HCT116 (cell line): Measurements from ENCODE around the gene CC2D1A. TPM values are rescaled to one million over a fixed set of nuclear protein-coding genes. Genes with fewer than 3 reads are reported as not detected.

Experiments
- ATAC-seq: fragments of 200-7000 bp; cut with Tn5 transposase; 2 replicates; pipeline ENCODE4 v1.9.1; 2020; ENCODE audit warnings: mild to moderate bottlenecking, moderate library complexity
- BruUV-seq: library from RNA; stranded (reverse); fragments of 400-500 nt; replicated peaks from 2 replicates; lab custom pipeline; 2021; lab: Mats Ljungman, UMichigan
- CTCF ChIA-PET: fragments of 300-600 bp; sonication (Branson Sonifier 250); formaldehyde crosslinking; loops from one replicate; lab custom pipeline; 2021; ENCODE audit warnings: antibody characterized with exemption; lab: Charles Lee
- POLR2A ChIA-PET: fragments of 300-600, 350-600 bp; sonication (Branson Sonifier 250); formaldehyde crosslinking; loops from one replicate; lab custom pipeline; 2021; ENCODE audit warnings: antibody characterized with exemption; lab: Charles Lee
- RAD21 ChIA-PET, 2 experiments: fragments of 300-600 bp; sonication (Branson Sonifier 250); formaldehyde crosslinking; loops; one replicate each; lab custom pipeline; 2023; ENCODE audit warnings: low total read pairs in 2 of 2; ENCODE audit not compliant: uncharacterized antibody in 2 of 2, unreplicated experiment in 2 of 2, low non-redundant PET in 1 of 2; lab: Charles Lee
- DNase-seq: peaks from one replicate; pipeline ENCODE4 v3.0.0-alpha.2; 2010; ENCODE audit warnings: low read depth, low spot score
- H2AFZ ChIP-seq: fragments of 200-600 bp; shearing (Covaris generic), sonication (generic); 2 replicates; pipeline ENCODE4 v1.6.1; 2017; ENCODE audit warnings: low read depth, mixed run types, mixed read lengths, antibody characterized with exemption, low read length; ENCODE audit not compliant: poor library complexity, severe bottlenecking
- H3K27ac ChIP-seq: 2 replicates; pipeline ENCODE4 v1.5.1; 2012; ENCODE audit warnings: low read depth, low read length
- H3K27me3 ChIP-seq: fragments of 200-600 bp; sonication (generic); 2 replicates; pipeline ENCODE4 v1.6.1; 2016; ENCODE audit warnings: mixed run types, low read length, mixed read lengths; ENCODE audit not compliant: insufficient read depth
- H3K36me3 ChIP-seq, 2 experiments: fragments of 200-500 bp in 1 of 2; fragments of 200-600 bp in 1 of 2; sonication (Bioruptor generic) in 1 of 2; sonication (generic) in 1 of 2; 2 replicates each; pipeline versions ENCODE4 v1.5.1 to v1.6.1; 2014 to 2016; ENCODE audit warnings: low read length in 2 of 2, inconsistent platforms in 1 of 2, mixed read lengths in 1 of 2, mixed run types in 1 of 2; ENCODE audit not compliant: insufficient read depth in 2 of 2, control insufficient read depth in 1 of 2
- H3K4me1 ChIP-seq, 2 experiments: fragments of 200-600 bp in 1 of 2; sonication (generic) in 1 of 2; 2 replicates each; pipeline versions ENCODE4 v1.5.1 to v1.6.1; 2012 to 2017; ENCODE audit warnings: low read length in 2 of 2, inconsistent platforms in 1 of 2, mild to moderate bottlenecking in 1 of 2, mixed read lengths in 1 of 2, mixed run types in 1 of 2, moderate library complexity in 1 of 2; ENCODE audit not compliant: insufficient read depth in 2 of 2, control insufficient read depth in 1 of 2
- H3K4me2 ChIP-seq: fragments of 200-600 bp; sonication (generic); 2 replicates; pipeline ENCODE4 v1.6.1; 2017; ENCODE audit warnings: mixed run types, low read length, mixed read lengths
- H3K4me3 ChIP-seq, 2 experiments: fragments of 200-600 bp in 1 of 2; sonication (generic) in 1 of 2; replicated peaks in 1 of 2; 2 replicates each; pipeline ENCODE4 v1.5.1; 2011 to 2016; ENCODE audit warnings: low read length in 2 of 2, control low read depth in 1 of 2, low read depth in 1 of 2, mild to moderate bottlenecking in 1 of 2, mixed read lengths in 1 of 2, mixed run types in 1 of 2
- H3K79me2 ChIP-seq: fragments of 200-600 bp; sonication (generic); 2 replicates; pipeline ENCODE4 v1.6.1; 2017; ENCODE audit warnings: mild to moderate bottlenecking, mixed run types, low read length, moderate library complexity, mixed read lengths; ENCODE audit not compliant: insufficient read depth
- H3K9ac ChIP-seq: fragments of 200-600 bp; sonication (generic); 2 replicates; pipeline ENCODE4 v1.6.1; 2016; ENCODE audit warnings: low read length, mixed read lengths
- H3K9me2 ChIP-seq: fragments of 200-600 bp; sonication (generic), shearing (Covaris generic); 2 replicates; pipeline ENCODE4 v1.6.1; 2017; ENCODE audit warnings: mixed run types, mild to moderate bottlenecking, moderate library complexity; ENCODE audit not compliant: insufficient read depth
- H3K9me3 ChIP-seq, 2 experiments: fragments of 200-500 bp in 1 of 2; fragments of 200-600 bp in 1 of 2; sonication (Bioruptor generic) in 1 of 2; sonication (generic) in 1 of 2; 2 replicates each; pipeline ENCODE4 v1.6.1; 2014 to 2017; ENCODE audit warnings: low read length in 2 of 2, mixed read lengths in 2 of 2, inconsistent platforms in 1 of 2, low read depth in 1 of 2, mild to moderate bottlenecking in 1 of 2, mixed run types in 1 of 2, moderate library complexity in 1 of 2; ENCODE audit not compliant: control insufficient read depth in 1 of 2, insufficient read depth in 1 of 2
- H4K20me1 ChIP-seq: fragments of 200-600 bp; sonication (generic), shearing (Covaris generic); 2 replicates; pipeline ENCODE4 v1.6.1; 2017; ENCODE audit warnings: mixed run types, mild to moderate bottlenecking, moderate library complexity; ENCODE audit not compliant: insufficient read depth
- ATF3 ChIP-seq: IDR thresholded peaks from 2 replicates; pipeline ENCODE4 v1.6.1; 2012
- CBX3 ChIP-seq: IDR thresholded peaks from 2 replicates; pipeline ENCODE4 v1.6.1; 2012; ENCODE audit warnings: low read depth
- CEBPB ChIP-seq: IDR thresholded peaks from 2 replicates; pipeline ENCODE4 v1.6.1; 2012; ENCODE audit warnings: low read depth
- ELF1 ChIP-seq: IDR thresholded peaks from 2 replicates; pipeline ENCODE4 v1.6.1; 2012; ENCODE audit warnings: low read depth, borderline replicate concordance
- ZFX ChIP-seq: fragments of 450-650 bp; IDR thresholded peaks from 2 replicates; pipeline ENCODE4 v1.6.1; 2017
- intact Hi-C: fragments of 100-400 bp; cut with micrococcal nuclease; formaldehyde crosslinking; loops from 2 replicates; pipeline ENCODE4 v1.10.0; 2022
- total RNA-seq: library from RNA; stranded (reverse); gene quantifications from one replicate; pipeline ENCODE4 v1.2.1, GENCODE V29; 2021; ENCODE audit not compliant: unreplicated experiment

Gene CC2D1A
- total RNA-seq, 1 experiment from 2014 or later = 51.5 TPM

- no peaks in the 10 kb centered on the region for H3K27me3 ChIP-seq
- ATAC-seq = peak; percentile 74
- intact Hi-C loops = loop anchor here (1.0 kb wide), 1 partner anchor 167 kb away; no protein-coding TSS in a partner anchor
- no peak for DNase-seq
- BruUV-seq = no TSS peak
- H3K4me1 ChIP-seq = peaks cover 9 to 16% of the 10 kb centered on the region in 2 experiments; a peak in 3 of 4 replicates
- H3K9me2 ChIP-seq = no peaks in the 10 kb centered on the region
- H3K9ac ChIP-seq = peak overlapping the region; percentile 77
- peak overlapping the region; percentile 93 for H3K4me2 ChIP-seq
- CTCF ChIA-PET = no interaction called here
- POLR2A ChIA-PET = interaction anchor here (1.0 kb wide), 1 partner anchor 10 kb away, joined by 3 read pairs; no protein-coding TSS in a partner anchor
- peaks cover 5% of the 10 kb centered on the region for H3K79me2 ChIP-seq
- no peaks in the 10 kb centered on the region for H3K9me3 ChIP-seq
- TF ChIP-seq CEBPB = no peak
- TF ChIP-seq ELF1 = no peak
- peak; percentile 51; the same call in 1 of the 2 replicates for TF ChIP-seq ZFX
- H3K27ac ChIP-seq = peak overlapping the region; percentile 87; the same call in 1 of the 2 replicates
- no peak overlapping the region for H2AFZ ChIP-seq
- H4K20me1 ChIP-seq = no peaks in the 10 kb centered on the region
- RAD21 ChIA-PET = interaction anchor here in 1 of 2 experiments (1.2 kb wide), 1 partner anchor 11 kb away, joined by 3 read pairs; no protein-coding TSS in a partner anchor
- H3K36me3 ChIP-seq = 0 out of 4 replicates have a peak, but pooled peaks cover 0 to 3% of the 10 kb centered on the region in 2 experiments
- peak overlapping the region; percentile 69 to 80 for H3K4me3 ChIP-seq
Observed at GRCh38 chr19:13906521-13906904, 512 bp downstream of the CC2D1A start.

- TF ChIP-seq CBX3 (no peak), ELF1 (no peak), ATF3 (no peak)
- BruUV-seq = TSS peak; percentile 74
- Histone ChIP-seq H3K4me1 (peaks cover 9 to 16% of the 10 kb centered on the region in 2 experiments; a peak in 3 of 4 replicates), H3K9me2 (no peaks in the 10 kb centered on the region), H3K27ac (peak overlapping the region; percentile 87; the same call in 1 of the 2 replicates), H3K36me3 (0 out of 4 replicates have a peak, but pooled peaks cover 0 to 3% of the 10 kb centered on the region in 2 experiments), H2AFZ (no peak overlapping the region), H3K9me3 (no peaks in the 10 kb centered on the region), H3K27me3 (no peaks in the 10 kb centered on the region), H3K79me2 (peaks cover 5% of the 10 kb centered on the region), H4K20me1 (no peaks in the 10 kb centered on the region), H3K4me3 (peak overlapping the region; percentile 69 to 80), H3K9ac (peak overlapping the region; percentile 77), H3K4me2 (peak overlapping the region; percentile 93)
- RAD21 ChIA-PET = interaction anchor here in 1 of 2 experiments (1.2 kb wide), 1 partner anchor 10 kb away, joined by 3 read pairs; no protein-coding TSS in a partner anchor
- intact Hi-C loops = loop anchor here (1.0 kb wide), 1 partner anchor 166 kb away; no protein-coding TSS in a partner anchor
- ATAC-seq (no peak), DNase-seq (no peak)
- CTCF ChIA-PET = no interaction called here
- POLR2A ChIA-PET = interaction anchor here (1.0 kb wide), 1 partner anchor 10 kb away, joined by 3 read pairs; no protein-coding TSS in a partner anchor
Observed at GRCh38 chr19:13906910-13907309, 909 bp downstream of the CC2D1A start.
